ENCODE measurements around the gene HUNK.
"Not testable (repeated sequence)": the region's sequence is repeated elsewhere in the genome, so short reads cannot be mapped to it uniquely, and the experiment has no call there.

The HUNK gene

GRCh38 chr21:31871371-31871770 lies 1.4 kb upstream of the HUNK start:
- not testable (repeated sequence) for DNase-seq

- no peak for DNase-seq
Observed at GRCh38 chr21:31872072-31872451, 758 bp upstream of the HUNK start.

GRCh38 chr21:31873275-31873695 lies 465 bp downstream of the HUNK start:
- peak; percentile 61 for DNase-seq

DNA sequence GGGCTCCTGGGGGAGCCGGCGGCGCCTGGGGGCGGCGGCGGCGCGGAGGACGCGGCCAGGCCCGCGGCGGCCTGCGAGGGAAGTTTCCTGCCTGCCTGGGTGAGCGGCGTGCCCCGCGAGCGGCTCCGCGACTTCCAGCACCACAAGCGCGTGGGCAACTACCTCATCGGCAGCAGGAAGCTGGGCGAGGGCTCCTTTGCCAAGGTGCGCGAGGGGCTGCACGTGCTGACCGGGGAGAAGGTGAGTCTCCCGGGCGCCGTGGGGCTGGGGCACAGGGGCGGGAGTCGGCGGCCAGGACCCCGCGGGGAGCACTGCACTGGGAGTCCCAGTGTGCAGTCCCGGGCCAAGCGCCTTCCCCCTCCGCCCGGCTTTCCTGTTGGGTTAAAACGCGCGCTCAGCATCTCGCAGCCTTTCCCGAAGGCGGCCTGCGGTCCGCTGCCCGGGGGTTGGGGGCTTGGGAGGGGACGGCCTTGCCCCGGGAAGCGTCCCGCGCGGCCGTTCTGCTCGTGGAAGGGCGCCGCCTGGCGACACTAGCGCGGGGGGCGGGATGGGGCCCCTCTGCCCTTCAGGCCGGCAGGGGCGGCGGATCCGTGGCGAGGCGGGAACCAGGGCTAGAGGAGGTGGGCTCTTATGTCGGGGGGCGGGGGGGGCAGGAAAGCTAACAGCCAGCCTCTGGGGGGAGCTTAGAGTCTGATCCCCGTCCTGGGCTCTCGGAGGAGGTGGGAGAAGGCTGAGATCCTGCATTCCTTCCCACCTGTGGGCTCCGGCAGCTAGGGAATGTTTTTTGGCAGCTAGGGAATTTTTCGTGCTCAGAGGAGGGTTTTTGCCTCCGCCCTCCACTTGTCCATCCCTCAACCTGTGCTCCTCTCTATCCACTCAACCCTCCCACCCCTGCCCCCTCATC lies 1.1 kb downstream of the HUNK start:
- peak; percentile 80 for DNase-seq

GRCh38 chr21:31874812-31875212 lies 2.0 kb downstream of the HUNK start:
- DNase-seq, result no peak

- DNase-seq, result no peak
Observed at GRCh38 chr21:31875496-31876015, 2.7 kb downstream of the HUNK start.

DNA sequence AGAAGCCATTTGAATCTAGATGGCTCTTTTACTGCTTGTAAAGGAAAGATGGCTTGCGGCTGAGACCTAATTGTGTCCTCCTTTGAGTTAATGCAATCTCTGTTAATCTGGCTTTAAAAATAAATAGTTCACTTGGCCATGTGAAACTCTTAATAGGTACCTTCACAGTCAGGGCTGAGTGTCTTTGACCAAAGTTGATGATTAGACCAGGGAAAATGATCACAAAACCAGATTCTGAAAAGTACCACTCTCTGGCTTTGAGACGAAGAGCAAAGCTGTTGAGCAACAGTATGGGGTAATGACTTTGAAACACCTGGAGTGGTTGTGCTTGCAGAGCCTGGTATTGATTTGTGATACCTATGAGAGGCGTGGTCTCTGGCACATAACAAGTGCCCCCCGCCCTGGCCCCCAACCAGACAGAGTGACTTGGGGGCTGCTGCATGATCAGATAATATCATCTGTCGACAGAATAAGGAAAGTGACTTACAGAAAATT lies 4.7 kb downstream of the HUNK start:
- DNase-seq, result no peak

- no peak for DNase-seq
Observed at GRCh38 chr21:31878831-31879230, 6.0 kb downstream of the HUNK start.

- peak; percentile 35 for DNase-seq
Observed at GRCh38 chr21:31879241-31879650, 6.4 kb downstream of the HUNK start.

- peak; percentile 28 for DNase-seq
Observed at GRCh38 chr21:31879911-31880310, 7.1 kb downstream of the HUNK start.

DNA sequence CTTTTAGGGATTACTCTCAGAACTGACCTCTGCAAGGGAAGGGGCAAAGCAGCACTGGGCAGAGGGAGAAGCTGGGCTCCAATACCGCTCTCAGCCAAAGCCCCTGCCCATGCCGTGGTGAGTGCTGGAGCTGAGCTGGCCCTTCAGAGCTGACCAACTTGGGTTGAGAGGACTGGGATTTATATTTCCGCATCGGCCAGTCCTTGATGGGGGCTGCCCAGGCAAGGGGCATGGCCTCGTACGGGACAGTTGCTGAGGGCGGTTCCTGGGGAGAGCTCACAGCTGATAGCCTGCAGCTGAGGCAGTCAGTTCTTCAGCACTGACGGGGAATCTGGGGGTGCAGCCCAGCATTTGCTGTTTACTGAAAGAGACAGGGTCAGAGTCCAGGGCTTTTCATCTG lies 8.0 kb downstream of the HUNK start:
- no peak for DNase-seq

- no peak for DNase-seq
Observed at GRCh38 chr21:31882711-31883110, 9.9 kb downstream of the HUNK start.

DNA sequence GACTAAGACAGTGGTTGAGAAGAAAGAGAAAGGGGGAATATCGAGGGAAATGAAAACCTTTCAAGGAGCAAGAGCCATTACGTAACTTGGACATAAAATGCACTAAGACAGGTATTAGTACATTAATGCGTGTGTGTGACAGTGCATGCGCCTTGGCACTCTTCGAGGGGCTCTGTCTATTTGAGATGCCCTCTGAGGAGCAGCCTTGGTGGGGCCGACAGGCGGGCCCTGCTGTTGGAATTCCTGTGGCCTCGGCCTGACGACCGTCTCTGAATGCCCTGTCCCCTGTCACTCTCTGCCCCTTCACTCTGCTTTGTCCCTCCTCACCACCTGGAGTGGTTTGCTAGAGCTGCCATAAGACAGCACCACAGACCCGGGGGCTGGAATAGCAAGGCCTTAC lies 12.3 kb downstream of the HUNK start:
- DNase-seq, result no peak

GRCh38 chr21:31886915-31887314 lies 14.1 kb downstream of the HUNK start:
- no peak for DNase-seq

DNA sequence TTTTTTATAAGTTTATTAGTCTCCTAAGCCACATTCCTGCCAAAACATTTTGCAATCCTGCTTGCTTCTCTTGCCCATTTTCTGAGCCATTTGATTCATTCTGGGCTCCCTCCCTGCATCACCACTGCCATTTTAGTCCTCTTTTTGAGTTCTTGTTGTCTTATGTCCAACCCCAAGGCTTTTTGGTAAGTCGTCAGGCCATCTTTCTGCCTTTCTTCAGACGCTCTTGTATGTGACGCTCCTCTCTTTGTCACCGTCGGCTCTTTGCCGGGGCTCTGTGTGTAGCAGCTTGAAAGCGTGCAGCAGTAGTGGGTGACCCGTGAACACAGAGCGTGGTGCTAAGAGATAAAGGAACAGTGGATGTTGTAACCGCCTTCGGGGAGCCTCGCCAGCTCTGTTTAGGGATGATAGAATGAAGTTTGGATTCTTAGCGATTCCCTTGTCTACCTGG lies 14.6 kb downstream of the HUNK start:
- no peak for DNase-seq

DNA sequence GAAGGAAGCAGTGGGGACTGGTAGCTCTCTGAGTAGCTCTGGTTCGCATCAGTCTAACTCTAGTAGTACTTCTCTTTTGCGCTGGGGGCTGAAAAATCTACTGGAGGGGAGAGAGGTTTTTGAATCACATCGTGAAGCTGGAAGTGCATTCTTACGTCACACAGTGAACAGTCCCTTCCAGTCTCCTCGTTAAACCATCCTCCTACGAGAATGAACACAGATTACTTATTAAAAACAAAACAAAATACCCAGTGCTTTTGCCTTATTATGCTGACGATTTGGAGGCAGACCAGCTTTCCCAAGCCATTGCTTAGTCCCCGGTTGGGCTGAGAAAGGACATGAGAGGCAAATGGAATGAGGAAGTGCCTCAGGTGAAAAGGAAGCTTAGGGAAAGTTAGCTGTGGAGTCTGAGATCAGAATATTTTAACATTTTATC lies 16.1 kb downstream of the HUNK start:
- no peak for DNase-seq

- DNase-seq, result no peak
Observed at GRCh38 chr21:31889460-31889859, 16.6 kb downstream of the HUNK start.

DNA sequence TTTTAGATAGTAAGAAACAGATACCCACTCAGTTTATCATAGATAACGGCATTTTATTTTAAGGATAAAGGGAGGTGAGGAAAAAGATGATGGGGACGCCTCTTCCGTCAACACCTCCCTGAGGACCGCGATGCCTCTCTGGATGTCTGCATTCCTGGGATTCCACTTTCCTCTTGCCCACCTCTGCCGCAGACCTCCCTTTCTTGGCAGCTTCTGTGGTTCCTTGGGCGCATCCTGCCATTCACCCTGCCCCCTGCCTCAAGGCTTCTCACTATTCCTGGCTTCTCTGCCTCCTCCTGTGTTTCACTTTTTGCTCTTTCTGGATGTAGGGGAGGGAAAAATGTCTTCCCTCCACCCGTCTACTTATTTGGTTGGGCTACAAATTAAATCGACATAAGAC lies 19.9 kb downstream of the HUNK start:
- DNase-seq, result no peak

- DNase-seq, result no peak
Observed at GRCh38 chr21:31893851-31894415, 21.1 kb downstream of the HUNK start.

DNA sequence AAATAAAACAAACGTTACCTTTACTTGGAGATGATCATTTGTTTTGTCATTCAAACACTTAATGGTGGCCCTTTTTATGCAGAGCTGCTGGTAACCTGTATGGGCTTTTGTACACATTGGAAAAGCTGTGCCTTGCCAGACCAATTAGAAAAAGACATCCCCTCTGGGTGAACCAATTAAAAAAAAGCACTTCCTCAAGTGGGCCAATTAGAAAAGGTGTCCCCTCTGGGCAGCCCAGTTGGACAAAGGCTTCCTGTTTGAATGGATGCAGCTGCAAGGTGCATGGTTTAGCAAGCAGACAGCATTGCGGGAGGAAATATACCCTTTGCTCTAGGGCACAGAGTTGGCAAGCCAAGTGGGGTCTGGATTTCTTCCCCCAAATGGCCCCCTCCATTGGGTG lies 21.6 kb downstream of the HUNK start:
- no peak for DNase-seq

GRCh38 chr21:31895077-31895835 lies 22.4 kb downstream of the HUNK start:
- no peak for DNase-seq

DNA sequence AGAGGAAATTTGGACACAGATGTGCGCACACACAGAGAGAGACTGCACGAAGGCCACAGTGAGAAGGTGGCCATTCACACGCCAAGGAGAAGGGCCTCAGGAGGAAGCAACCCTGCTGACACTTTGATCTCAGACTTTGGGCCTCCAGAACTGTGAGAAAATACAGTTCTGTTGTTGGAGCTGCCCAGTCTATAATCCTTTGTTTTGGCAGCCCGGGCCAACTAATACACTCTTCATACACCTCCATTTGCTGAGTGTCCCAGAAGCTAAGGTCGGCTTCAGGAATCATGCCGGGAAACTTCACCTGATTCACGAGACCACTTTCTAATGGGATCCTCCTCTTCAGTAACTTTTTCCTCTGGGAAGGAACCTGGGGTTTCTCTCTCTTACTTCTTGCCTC lies 23.2 kb downstream of the HUNK start:
- no peak for DNase-seq

DNA sequence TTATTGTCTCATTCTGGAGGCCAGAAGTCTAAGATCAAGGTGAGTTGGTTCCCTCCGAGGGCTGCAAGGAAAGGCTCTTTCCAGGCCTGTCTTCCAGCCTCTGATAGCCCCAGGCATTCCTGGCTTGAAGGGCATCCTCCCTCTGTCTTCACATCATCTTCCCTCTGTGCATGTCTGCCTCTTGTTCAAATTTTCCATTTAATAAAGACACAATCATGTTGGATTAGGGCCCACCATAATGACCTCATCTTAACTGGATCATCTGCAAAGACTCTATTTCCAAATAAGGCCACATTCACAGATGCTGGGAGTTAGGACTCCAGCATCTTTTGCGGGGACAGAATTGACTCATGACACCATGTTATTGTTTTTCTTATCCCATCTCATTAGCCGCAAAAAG lies 24.5 kb downstream of the HUNK start:
- no peak for DNase-seq
